ENCODE measurements around the gene BTBD9.

Gene BTBD9

DNA sequence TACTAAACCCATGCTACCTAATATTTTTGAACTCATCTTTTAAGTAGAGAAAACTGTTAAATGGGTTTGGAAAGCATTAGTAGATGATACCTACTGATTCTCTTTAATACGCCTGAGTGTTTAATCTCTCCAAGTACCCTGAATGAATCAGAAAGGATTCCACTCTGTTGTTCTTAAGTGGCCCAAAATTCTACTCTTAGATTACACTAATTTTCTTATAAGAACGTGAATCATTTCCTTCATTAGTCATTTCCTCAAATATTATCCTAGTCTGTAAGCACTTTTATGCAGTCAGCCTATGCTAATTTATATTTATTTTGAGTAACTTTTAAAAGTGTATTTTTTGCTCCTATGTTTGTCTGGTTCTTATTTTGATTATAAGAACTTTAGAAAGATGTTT is 380.0 kb downstream of the BTBD9 start:
- TF ChIP-seq, protein P1, sequence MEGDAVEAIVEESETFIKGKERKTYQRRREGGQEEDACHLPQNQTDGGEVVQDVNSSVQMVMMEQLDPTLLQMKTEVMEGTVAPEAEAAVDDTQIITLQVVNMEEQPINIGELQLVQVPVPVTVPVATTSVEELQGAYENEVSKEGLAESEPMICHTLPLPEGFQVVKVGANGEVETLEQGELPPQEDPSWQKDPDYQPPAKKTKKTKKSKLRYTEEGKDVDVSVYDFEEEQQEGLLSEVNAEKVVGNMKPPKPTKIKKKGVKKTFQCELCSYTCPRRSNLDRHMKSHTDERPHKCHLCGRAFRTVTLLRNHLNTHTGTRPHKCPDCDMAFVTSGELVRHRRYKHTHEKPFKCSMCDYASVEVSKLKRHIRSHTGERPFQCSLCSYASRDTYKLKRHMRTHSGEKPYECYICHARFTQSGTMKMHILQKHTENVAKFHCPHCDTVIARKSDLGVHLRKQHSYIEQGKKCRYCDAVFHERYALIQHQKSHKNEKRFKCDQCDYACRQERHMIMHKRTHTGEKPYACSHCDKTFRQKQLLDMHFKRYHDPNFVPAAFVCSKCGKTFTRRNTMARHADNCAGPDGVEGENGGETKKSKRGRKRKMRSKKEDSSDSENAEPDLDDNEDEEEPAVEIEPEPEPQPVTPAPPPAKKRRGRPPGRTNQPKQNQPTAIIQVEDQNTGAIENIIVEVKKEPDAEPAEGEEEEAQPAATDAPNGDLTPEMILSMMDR (IDR thresholded peaks at IDR 0.05; ENCODE audit: borderline replicate concordance, extremely low read depth, low read length, poor library complexity, severe bottlenecking), result no peak
- no peak for TF ChIP-seq EZH2 (IDR thresholded peaks at IDR 0.05; ENCODE audit: borderline replicate concordance, low read depth, low read length, severe bottlenecking)
- no peak for DNase-seq
- H4K20me1 ChIP-seq (ENCODE audit: insufficient read depth, low read length), result no peaks in the 10 kb centered on the region
- no peak overlapping the region for H3K27ac ChIP-seq (ENCODE audit: low read length)
- H3K4me1 ChIP-seq (ENCODE audit: insufficient read depth, low read length), result no peaks in the 10 kb centered on the region
- H3K9me3 ChIP-seq (ENCODE audit: insufficient read depth, low read length, severe bottlenecking), result no peaks in the 10 kb centered on the region
- H3K27me3 ChIP-seq (ENCODE audit: insufficient read depth, low read length, poor library complexity), result no peaks in the 10 kb centered on the region
- no peak overlapping the region for H3K9ac ChIP-seq (ENCODE audit: low read depth, low read length)
- H3K36me3 ChIP-seq (ENCODE audit: insufficient read depth, low read length), result no peaks in the 10 kb centered on the region
- H3K4me2 ChIP-seq (ENCODE audit: insufficient read depth, low read length), result no peak overlapping the region
- no peaks in the 10 kb centered on the region for H3K79me2 ChIP-seq (ENCODE audit: insufficient read depth, low read length)
- H3K4me3 ChIP-seq (ENCODE audit: low read depth in 1 of 2, low read length in 2 of 2), result no peak overlapping the region
- no peak for ATAC-seq (ENCODE audit: insufficient read depth, low read depth)
- H2AFZ ChIP-seq (ENCODE audit: low read depth, low read length), result no peak overlapping the region

DNA sequence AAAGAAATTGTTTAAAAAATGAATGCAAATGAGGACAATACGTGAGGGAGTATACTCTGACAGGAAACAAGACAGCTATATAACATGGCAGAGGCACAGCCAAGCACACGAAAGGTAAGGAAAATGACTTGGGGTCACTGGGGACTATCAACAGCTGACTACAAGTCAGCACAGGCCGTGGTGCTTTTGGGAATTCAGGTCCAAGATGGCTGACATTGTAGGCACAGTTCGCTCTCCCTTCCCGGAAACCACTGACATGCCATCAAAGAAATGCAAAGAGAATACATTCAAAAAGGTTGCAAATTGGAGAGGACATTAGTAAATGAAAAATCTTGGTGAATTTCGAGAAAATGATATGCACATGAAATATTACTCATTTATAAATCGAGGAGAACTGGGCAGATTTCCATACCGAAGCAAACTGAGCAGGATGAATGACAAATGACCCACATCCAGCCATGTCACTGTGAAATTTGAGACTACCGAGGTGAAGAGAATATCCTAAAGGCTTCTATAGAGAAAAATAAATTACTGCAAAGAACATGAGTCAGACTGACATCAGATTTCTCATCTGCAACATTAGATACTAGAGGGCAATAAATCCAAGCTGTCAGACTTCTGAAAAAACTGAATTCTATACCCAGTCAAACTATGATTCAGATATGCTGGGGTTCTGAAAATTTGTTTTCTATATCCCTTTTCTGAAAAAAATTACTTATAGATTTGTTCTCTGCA is 391.1 kb downstream of the BTBD9 start:
- DNase-seq (no peak), ATAC-seq (ENCODE audit: insufficient read depth, low read depth) (no peak)
- Histone ChIP-seq H2AFZ (ENCODE audit: low read depth, low read length) (no peak overlapping the region), H3K79me2 (ENCODE audit: insufficient read depth, low read length) (no peaks in the 10 kb centered on the region), H3K4me3 (ENCODE audit: low read depth in 1 of 2, low read length in 2 of 2) (no peak overlapping the region), H4K20me1 (ENCODE audit: insufficient read depth, low read length) (no peaks in the 10 kb centered on the region), H3K4me1 (ENCODE audit: insufficient read depth, low read length) (no peaks in the 10 kb centered on the region), H3K9me3 (ENCODE audit: insufficient read depth, low read length, severe bottlenecking) (no peaks in the 10 kb centered on the region), H3K4me2 (ENCODE audit: insufficient read depth, low read length) (no peak overlapping the region), H3K9ac (ENCODE audit: low read depth, low read length) (no peak overlapping the region), H3K27ac (ENCODE audit: low read length) (no peak overlapping the region), H3K36me3 (ENCODE audit: insufficient read depth, low read length) (no peaks in the 10 kb centered on the region), H3K27me3 (ENCODE audit: insufficient read depth, low read length, poor library complexity) (no peaks in the 10 kb centered on the region)
- TF ChIP-seq EZH2 (IDR thresholded peaks at IDR 0.05; ENCODE audit: borderline replicate concordance, low read depth, low read length, severe bottlenecking), result no peak
- TF ChIP-seq, protein P1 (IDR thresholded peaks at IDR 0.05; ENCODE audit: borderline replicate concordance, extremely low read depth, low read length, poor library complexity, severe bottlenecking), result no peak

DNA sequence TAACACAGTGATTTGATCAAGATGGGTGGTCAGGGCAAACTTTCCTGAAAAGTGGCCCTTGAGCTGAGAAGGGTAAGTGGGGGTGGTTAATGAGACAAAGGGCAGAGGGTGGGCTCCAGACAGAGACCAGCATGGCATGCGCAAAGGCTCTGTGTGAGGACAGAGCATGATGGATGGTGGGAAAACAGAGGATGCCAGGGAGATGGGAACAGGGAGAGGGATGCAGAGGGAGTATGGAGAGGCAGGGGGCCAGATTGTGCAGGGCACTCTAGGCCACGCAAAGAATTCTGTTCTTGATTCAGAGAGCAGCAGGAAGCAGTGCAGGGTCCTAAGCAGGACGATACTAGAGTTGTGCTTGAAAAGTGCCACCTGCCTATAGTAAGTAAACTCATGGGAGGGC is 394.4 kb downstream of the BTBD9 start:
- ATAC-seq (ENCODE audit: insufficient read depth, low read depth), result no peak
- no peak overlapping the region for H3K4me3 ChIP-seq (ENCODE audit: low read depth in 1 of 2, low read length in 2 of 2)
- no peaks in the 10 kb centered on the region for H4K20me1 ChIP-seq (ENCODE audit: insufficient read depth, low read length)
- H3K36me3 ChIP-seq (ENCODE audit: insufficient read depth, low read length), result no peaks in the 10 kb centered on the region
- no peaks in the 10 kb centered on the region for H3K9me3 ChIP-seq (ENCODE audit: insufficient read depth, low read length, severe bottlenecking)
- H3K79me2 ChIP-seq (ENCODE audit: insufficient read depth, low read length), result no peaks in the 10 kb centered on the region
- no peak overlapping the region for H3K27ac ChIP-seq (ENCODE audit: low read length)
- DNase-seq, result no peak
- H3K4me2 ChIP-seq (ENCODE audit: insufficient read depth, low read length), result no peak overlapping the region
- no peak overlapping the region for H3K9ac ChIP-seq (ENCODE audit: low read depth, low read length)
- no peak for TF ChIP-seq EZH2 (IDR thresholded peaks at IDR 0.05; ENCODE audit: borderline replicate concordance, low read depth, low read length, severe bottlenecking)
- TF ChIP-seq, protein P1 (IDR thresholded peaks at IDR 0.05; ENCODE audit: borderline replicate concordance, extremely low read depth, low read length, poor library complexity, severe bottlenecking), result no peak
- H3K27me3 ChIP-seq (ENCODE audit: insufficient read depth, low read length, poor library complexity), result no peaks in the 10 kb centered on the region
- no peak overlapping the region for H2AFZ ChIP-seq (ENCODE audit: low read depth, low read length)
- H3K4me1 ChIP-seq (ENCODE audit: insufficient read depth, low read length), result no peaks in the 10 kb centered on the region

Data from DND-41 (cell line).